T-helper 1 cell (primary cell): ENCODE measurements around the gene GRAP.
A peak's percentile ranks its signal among the peaks of the same experiment; 100 is the strongest.

Experiments used
- DNase-seq, 5 donors: peaks; one replicate each; pipeline ENCODE4 v3.0.0-alpha.2; 2012 to 2020

Gene GRAP

GRCh38 chr17:19001907-19002590 is 44.7 kb downstream of the GRAP start:
- no peak for DNase-seq

DNA sequence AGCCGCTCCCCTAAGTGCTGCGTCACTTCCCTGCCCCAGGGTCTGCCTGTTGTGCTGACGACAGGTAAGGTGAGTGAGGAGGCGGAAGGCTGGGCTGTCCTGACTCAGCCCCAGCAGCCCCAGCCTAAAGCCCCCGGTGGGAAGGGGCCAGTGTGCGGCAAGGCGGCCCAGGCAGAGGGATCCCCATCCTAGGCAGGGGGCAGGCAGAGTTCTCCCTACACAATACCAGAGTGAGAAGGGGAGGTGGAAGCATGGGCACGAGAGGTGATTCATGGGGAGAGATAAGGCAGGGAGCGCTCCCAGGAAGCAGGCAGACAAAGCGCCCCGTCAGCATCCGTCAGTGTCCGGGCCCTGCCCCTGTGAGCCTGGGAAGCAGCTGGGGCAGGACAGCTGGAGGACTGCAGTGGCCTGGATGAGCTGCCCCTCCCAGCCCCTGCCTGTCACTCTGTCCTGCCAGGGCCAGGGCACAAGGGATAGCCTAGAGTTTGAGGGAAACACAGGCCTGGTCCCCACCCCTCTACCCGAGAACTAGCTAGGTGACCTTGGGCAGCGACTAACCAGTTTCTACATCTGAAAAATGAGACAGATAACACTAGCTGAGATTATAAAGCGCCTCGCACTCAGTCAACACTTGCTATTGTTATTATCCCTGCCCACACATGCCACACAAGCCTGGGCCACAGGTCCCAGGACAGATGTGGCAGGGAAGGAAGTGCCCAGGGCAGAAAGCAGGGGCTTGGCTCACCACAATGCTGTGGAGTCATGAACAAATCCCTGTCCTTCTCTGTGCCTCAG is 46.0 kb downstream of the GRAP start:
- DNase-seq, result no peak

DNA sequence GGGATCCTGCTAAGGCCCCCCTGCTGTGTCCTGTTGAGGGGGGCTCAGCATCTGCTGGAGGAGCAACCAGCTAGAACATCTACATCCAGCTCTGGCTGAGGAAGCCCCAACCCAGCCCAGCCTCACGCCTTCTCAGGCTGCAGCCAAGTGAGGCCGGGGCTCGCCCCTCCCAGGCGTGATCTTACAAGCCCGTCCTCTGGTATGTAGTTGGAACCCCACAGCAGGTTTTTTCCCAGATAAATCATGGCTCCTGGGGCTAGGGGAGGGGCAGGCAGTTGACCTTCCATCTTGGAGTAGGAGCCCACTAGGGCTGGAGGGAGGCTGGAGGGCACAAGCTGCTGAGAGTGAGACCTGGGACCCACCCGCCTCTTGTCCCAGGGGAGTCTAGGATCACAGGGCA is 46.8 kb downstream of the GRAP start:
- no peak for DNase-seq

- no peak for DNase-seq
These were observed 47.4 kb downstream of the GRAP start for GRCh38 chr17:18999394-18999793.

DNA sequence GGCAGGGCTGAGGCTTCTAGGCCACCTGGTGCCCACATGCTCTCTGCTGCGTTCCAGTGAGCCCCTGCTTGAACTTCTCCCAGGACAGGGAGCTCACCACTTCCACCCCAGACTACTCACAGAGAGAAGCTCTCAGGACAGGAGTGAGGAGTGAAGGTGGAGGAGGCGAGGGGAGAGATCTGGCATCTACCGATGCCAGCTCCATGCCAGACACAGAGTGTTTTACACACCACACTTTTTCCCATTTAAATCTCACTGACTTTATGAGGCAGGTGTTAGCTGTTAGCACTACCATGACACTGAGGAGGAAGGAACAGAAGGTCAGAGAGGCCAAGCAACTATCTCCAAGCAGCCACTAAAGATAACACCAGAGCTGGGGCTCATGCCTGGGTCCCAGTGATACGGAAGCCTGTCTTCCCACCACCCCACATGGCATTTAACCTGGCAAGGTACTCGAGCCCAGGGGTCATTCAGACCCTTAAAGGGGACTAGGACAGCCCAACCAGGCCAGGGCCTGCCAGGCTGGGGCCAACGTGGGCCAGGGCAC is 49.0 kb downstream of the GRAP start:
- no peak for DNase-seq

DNA sequence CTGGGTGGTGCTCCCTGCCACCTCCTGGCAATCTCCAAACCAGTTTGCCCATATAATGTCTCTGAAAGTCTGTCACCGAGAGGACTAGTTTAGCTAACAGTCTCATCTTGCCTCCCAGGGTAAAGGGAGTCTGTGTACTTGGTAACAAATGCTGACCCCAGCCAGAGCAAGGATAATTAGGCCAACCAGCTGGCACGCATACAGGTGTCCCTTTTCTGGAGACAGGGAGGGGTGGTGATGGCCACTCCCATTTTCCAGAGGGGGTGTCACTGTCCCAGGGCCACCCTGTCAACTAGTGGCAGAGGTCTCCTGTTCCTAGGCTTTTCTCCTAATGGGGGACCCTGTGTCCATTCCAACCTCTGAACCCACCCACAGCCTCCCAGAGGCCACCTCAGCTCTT is 50.3 kb downstream of the GRAP start:
- DNase-seq, result no peak

DNA sequence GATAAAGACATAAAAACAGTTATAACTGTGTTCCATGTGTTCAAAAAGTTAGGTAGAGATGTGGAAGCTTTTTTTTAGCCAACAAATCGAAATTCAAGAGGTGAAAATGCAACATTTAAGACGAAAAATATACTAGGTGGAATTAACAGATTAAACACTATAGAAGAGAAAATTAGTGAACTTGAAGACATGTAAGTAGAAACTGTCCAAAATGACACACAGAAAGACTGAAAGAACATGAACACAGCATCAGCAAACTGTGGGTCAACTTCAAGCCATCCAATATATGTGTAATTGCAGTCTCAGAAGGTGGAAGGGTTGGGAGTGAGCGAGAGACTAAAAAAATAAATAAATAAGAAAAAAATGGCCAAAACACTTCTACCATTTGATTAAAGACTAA is 51.5 kb downstream of the GRAP start:
- no peak for DNase-seq

DNA sequence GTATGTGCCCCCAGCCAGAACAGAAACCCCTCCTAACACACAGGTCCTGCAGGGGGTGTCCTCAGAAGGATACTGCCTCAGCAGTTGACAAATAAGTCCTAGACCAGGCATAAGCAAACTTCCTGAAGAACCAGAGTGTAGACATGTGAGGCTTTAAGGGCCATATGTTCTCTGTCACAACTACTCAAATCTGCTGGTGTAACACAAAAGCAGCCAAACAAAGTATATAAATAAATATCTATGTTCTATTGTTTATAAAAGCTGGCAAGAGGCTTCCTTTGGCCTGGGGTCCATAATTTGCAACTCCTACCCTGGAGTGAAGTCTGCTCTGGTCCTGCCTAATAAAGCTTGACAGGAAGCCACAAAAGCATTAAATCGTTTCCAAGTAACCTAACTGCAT is 52.1 kb downstream of the GRAP start:
- DNase-seq, result no peak

DNA sequence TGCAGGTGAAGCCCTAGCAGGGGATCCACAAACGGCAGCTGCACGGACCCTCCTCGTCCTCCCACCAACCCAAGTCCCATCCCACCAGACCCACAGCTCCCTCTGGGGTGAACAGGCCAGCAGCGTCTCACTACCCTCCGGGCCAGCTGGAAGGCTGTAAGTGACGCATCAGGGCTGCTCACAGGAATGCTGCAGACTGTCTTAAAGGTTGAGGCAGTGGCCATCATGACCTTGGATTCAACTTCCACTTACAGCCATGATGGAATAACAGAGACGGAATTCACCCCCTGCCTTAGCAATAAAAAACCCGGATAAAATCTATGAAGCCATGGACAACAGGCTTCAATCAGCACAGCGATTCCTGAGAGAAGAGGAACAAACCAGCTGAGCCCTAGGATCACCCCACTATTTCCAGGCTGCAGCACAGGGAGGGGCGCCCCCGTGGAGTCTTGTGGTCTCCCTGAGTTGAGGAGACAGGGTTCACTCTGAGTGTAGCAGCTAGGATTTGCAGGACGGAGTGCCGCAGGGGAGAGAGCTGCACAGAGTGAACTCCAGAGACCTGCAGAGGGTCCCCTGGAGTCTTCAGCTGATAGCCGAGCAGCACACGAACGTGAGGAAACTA is 52.7 kb downstream of the GRAP start:
- no peak for DNase-seq

- peak in 4 of 5 donors; percentile 16 to 31 (median 26) for DNase-seq
These were observed 54.2 kb downstream of the GRAP start for GRCh38 chr17:18992454-18993130.

GRCh38 chr17:18991531-18992315 is 55.0 kb downstream of the GRAP start:
- DNase-seq, result no peak

DNA sequence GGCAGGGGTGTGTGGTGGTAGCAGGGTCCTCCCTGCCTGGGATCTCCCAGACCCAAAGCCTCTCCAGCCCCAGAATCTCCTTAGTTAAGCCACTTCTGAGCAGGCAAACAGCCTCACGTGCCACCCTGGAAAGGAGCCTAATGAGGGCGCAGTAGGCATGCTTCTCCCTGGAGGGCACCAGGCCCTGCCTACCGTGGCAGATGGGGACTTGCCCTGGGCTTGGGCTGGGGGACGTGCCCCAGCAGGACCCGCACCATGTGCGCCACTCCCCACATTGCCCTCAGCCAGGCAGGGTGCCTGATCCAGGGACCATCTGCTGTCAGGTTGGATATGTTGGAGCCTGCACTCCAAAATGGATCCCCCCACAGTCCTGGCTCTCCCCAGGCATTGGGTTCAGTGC is 56.4 kb downstream of the GRAP start:
- DNase-seq, result no peak

DNA sequence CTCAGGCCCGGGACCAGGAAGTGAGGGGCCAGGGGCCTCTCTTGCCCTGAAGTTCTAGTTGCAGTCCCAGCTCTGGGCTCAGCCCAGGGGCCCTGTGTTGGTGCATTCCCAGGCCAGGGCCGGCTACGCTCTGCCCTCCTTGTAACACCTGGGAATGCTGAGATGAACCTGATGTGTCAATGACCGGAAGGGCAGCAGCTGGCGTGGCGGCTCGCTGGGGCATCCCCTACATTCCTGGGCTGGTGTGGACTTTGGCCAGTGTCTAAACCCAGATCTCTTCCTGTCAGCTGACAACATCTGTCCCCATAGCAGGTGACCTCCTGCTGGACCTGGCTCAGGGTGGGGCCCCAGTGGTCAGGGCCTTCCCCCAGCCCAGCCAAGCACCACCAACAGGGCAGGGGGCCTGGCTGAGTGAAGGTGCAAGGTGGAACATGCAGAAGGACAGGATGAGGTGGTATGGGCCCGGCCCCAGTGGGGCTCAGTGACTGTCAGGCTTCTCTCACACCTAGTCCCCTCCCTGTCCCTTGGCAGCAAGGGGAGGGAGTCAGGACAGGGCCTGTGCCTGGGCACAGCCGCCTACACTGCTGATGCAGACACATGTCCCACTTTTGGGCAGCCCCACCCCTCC is 58.1 kb downstream of the GRAP start:
- no peak for DNase-seq

- no peak for DNase-seq
These were observed 58.8 kb downstream of the GRAP start for GRCh38 chr17:18987862-18988545.

GRCh38 chr17:18987230-18987610 is 59.5 kb downstream of the GRAP start:
- DNase-seq, result no peak

DNA sequence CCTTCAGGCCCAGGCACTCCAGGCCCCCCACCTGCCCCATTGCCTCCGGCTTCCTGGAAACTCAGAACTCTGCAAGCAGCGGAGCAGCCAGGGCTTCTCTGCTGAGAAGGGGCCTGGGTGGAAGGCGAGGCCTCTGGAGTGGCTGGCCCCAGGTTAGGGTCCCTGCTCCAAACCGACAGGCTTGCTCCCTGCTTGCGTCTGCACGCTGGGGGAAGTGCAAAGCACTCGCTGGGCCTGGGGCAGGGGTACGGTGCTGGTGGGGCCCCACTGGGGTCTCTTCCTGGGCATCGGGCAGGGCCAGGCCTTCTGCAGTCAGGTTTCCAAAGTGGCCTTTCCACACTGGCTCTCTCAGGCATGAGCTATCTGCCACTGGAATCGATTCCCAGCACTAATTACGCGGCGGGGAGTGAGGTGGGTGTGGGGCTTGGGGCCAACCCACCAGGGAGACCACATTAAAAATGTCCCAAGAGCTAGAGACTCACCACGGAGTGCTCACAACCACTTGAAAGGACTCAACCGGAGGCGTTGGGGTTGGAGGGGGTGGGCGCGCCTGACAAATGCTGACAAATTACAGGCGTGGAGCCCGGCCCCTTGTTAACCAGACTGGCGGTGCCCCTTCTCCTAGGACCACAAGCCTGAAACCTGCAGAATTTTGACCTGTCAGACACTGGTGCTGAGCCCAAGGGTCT is 60.1 kb downstream of the GRAP start:
- DNase-seq, result no peak

DNA sequence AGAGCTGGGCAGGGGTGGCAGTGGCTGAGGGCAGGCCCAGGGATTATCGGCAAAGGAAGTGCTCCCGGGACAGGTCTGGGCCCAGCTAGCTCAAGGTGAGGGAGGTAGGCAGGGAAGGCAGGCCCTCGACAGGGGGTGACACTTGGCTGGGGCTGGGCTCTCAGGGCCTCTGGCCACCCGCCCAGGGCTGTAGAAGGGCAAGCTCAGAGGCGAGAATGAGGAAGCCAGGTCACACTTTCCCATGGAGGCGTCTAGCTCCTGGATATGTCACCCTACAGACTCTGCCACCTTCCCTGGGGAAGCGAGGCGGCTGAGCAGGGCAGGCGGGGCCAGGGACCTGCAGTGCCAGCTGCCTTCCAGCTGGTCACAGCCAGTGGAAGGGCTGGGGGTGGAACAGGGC is 61.3 kb downstream of the GRAP start:
- no peak for DNase-seq

DNA sequence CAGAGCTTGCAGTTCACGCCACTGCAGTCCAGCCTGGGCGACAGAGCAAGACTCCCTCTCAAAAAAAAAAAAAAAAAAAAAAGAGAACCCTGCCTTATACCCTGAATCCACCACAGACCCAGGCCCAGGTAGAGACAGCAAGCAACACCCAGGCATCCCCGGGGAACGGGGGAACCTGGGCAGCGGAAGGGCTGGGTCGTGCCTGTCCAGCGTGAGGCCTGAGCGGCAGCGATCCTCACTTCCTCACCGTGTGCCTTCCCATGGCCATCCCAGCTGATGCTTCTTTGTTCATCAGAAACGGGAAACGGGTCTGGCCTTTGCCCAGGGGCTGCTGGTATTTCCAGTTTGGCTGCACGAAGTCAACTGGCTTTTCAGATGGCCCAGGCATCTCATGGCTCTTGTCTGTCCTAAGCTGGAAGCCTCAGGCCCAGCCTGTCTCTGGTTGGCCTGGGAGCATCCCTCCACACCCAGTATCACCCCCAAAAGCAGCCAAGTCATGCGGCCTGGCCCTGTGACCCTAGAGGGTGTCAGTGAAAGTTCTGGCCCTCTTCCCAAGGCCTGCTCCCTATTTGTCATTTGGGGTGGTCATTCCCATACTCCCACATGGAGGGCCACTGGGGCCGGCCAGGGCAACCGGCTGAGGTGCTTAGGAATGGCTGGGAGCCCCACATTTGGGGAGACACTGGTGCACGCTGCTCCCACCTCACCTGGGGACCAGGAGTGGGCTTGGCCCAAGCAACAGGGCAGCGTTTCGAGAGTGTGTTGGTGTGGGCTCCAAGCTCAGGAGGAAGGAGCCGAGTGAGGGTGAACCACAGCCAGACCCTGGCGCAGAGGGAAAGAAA is 62.3 kb downstream of the GRAP start:
- no peak for DNase-seq

DNA sequence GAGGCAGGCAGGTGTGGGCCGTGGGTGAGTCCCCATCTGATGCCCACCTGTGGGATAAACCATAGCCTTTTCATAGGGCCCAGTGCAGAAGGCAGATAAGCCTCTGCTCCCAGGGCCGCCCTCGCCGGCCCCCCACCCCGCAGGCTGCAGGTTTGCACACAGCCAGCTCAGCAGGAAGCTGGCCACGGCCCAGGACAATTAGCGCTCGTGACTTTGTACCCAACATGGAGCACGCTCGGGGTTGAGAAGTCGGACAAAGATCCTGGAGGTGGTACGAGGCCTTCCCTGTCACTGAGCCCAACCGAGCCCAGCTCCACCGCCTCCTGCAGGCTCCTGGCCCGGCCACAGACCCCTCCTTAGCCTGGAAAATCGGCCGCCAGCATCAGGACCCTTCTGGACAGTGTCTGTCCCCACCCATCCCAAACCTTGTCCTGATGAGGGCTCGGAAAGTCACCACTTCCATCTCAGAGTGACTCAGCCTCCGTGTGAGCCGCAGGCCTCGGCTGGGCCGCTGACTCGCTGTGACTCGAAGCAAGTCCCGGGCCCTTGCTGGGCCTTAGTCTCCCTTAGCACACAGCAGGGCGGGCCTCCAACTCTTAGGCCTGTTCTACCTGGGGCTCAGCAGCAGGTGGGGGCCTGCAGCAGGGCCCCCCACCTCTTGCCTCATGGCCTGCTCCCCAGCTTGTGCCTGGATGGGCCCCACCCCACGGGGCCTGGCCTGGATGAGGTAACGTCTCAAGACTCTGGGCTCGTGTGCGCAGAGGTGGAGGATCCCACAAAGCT is 64.9 kb downstream of the GRAP start:
- DNase-seq, result no peak
